Astrocyte of the hippocampus (primary cell): ENCODE measurements around the gene SLC4A4.

Experiments
- DNase-seq: peaks from one replicate; pipeline ENCODE4 v3.0.0; 2011; ENCODE audit warnings: low read depth, low spot score

The SLC4A4 gene

GRCh38 chr4:71595576-71596108, 256.8 kb downstream of the SLC4A4 start:
- no peak for DNase-seq

DNA sequence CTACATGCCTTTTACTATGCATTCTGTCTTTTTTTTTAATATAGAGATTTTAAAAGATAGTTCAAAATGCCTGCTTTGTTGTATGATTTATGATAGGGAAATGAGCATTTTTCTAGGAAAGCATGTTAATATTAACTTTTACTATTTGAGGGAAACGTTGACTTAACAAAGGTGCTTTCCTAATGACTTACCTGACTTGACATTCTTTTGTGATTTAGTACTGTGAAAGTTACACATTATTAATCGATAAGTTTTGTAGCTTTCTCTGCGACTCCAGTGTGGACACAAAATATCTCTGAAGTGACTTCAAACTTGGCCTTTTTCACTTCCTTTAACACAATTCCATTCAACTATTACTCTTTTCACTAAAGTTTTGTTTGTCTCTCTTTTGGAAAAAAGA, 260.8 kb downstream of the SLC4A4 start:
- DNase-seq = no peak

- DNase-seq = peak; percentile 31
These were observed 263.6 kb downstream of the SLC4A4 start for GRCh38 chr4:71602289-71602900.

DNA sequence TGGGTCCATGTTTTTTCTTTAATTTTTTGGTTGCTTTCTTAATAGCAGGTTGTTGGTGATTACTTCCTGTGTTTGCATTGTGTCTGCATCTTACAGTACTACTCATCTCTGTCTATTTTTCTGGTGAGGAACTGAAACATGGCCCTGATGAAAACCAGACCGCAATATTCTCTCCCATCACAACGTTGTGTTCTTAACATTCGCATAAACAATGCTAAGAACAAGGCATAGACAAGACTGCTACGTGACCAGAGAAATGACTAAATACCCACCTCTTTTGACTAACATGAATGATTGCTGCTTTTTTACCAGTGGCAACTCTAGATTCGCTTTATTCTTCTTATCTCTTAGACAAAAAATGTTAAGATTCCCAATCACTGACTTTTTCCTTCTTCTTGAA, 266.0 kb downstream of the SLC4A4 start:
- DNase-seq = no peak

DNA sequence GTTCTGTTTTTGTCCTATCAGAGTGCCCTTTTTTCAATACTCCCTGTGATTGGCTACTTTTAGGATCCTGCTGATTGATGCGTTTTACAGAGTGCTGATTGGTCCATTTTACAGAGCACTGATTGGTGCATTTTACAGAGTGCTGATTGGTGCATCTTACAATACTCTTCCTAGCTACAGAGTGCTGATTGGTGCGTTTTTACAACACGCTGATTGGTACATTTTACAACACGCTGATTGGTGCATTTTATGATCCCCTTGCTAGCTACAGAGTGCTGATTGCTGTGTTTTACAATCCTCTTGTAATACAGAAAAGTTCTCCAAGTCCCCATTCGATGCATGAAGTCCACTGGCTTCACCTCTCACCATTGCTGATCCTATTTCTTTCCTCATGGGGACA, 268.3 kb downstream of the SLC4A4 start:
- DNase-seq = no peak

DNA sequence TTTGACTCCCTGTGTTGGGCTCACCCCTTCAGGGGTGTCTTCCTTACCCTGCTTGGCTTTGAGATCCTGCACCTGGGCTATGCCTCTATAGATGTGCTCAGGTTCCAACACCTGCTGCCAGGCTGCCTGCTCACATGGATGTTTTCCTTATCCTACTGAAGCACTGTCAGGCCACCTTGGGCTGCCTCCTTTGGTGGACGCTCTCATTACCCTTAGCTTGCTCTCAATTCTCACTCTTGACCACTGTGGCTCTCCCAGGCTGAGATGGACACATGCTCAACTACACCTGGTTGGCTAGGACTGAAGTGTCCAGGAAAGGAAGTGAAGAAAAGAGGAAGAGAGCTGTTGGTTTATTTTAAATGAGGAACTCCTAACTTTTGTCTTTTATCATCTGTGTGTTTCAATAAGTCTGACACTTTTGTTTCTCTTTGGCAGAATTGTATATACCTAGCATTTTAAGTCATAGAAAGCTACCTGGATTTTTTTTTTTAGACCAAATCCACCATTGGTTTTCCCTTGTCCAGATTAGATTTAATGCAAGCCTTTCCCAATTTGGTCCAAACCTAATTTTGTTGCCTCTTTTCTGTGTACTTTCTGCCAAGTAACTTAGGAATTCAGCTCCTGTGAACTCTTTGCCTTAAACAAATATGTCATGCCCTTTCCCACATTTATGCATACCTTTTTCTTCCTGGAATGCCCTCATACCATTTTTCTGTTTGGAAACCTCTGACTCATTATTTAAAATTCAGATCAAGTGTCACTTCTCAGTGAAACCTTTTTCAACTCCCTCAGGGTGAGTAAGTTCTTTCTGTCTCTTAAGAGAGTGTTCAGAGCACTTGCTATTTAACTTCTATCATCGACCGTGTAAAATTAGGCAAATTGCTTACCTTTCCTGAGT, 269.2 kb downstream of the SLC4A4 start:
- DNase-seq = peak; percentile 79

GRCh38 chr4:71608678-71609071, 269.9 kb downstream of the SLC4A4 start:
- peak; percentile 19 for DNase-seq

DNA sequence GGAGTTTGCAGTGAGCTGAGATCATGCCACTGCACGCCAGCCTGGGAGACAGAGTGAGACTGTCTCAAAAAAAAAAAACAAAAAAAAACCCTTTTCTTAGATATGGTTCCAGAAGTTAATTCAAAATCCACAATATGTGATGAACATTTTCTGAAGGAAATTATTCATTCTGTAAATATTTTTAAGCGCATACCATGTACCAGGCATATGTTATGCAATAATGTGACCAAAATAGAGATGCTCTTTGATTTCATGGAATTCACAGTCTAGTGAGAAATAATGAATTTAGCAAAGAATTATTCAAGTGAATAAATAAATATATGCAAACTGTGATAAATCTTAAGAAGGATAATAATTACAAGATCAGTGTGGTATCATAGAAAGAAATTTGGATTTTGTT, 270.3 kb downstream of the SLC4A4 start:
- DNase-seq = no peak

DNA sequence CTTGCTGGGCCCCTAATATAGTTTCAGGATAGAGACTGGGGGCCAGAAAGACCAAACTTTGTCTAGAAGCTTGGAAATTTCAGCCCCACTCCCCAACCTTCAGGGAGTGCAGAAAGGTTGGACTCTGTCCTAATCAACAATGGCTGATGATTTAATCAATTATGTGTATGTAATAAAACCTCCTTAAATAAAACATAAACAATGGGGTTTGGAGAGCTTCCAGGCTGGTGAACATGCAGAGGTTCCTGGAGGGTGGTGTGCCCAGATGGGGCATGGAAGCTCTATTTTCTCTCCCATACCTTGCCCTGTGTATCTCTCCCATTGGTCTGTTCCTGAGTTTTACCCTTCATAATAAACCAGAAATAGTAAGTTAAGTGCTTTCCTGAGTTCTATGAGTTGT, 270.8 kb downstream of the SLC4A4 start:
- no peak for DNase-seq

GRCh38 chr4:71614621-71615020, 275.8 kb downstream of the SLC4A4 start:
- DNase-seq = no peak

GRCh38 chr4:71616168-71616811, 277.5 kb downstream of the SLC4A4 start:
- no peak for DNase-seq
